Right ventricle myocardium superior (tissue), 1 donor: ENCODE results near the gene CDK19. TPM values are rescaled to one million over a fixed set of nuclear protein-coding genes. Genes with fewer than 3 reads are reported as not detected.
A peak's percentile ranks its signal among the peaks of the same experiment; 100 is the strongest.
"Not testable (repeated sequence)": the region's sequence is repeated elsewhere in the genome, so short reads cannot be mapped to it uniquely, and the experiment has no call there.

Source experiments
- ATAC-seq: fragments of 200-7000 bp; cut with Tn5 transposase; one replicate; pipeline ENCODE4 v1.9.1; 2020; ENCODE audit warnings: mild to moderate bottlenecking; ENCODE audit not compliant: poor library complexity
- DNase-seq: peaks from one replicate; pipeline ENCODE4 v3.0.0-alpha.2; 2020
- intact Hi-C: fragments of 100-400 bp; cut with DNase I; formaldehyde crosslinking; loops from one replicate; pipeline ENCODE4 v1.11.2; 2022
- total RNA-seq: library from RNA; stranded (reverse); fragmentation: NEBNext Ultra II Directional; extraction: Animal tissue kit (Norgen Biotek cat#: 25700); gene quantifications from one replicate; pipeline ENCODE4 v1.2.1, GENCODE V29; 2021
- donor health status: DM: no; HTN: yes; CAD: no; lungs with severe emphysema.

The CDK19 gene
- total RNA-seq, 1 donor from 2014 or later, result 10.4 TPM

DNA sequence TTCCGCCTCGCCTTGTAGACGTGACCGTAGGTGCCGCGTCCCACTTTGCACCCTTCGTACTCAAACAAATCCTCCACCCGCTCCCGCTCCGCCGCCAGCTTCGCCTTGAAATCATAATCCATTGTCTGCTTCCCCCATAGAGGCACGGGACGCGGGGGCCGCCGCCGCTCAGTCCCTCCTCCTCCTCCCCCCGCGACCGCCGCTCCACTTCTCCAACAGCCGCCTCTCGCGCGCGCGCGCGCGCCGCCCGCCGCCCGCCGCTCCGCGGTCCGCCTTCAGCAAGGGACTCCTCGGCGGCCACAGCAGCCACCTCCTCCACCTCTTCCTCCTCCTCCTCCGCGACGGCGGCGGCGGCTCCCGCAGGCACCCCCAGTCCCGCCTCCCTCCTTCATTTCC, 256 bp downstream of the CDK19 start:
- no peak for ATAC-seq
- DNase-seq, result no peak
- intact Hi-C loops, result loop anchor here (2.0 kb wide), 1 partner anchor 60 kb away; the partner anchor contains the start of gene AMD1

DNA sequence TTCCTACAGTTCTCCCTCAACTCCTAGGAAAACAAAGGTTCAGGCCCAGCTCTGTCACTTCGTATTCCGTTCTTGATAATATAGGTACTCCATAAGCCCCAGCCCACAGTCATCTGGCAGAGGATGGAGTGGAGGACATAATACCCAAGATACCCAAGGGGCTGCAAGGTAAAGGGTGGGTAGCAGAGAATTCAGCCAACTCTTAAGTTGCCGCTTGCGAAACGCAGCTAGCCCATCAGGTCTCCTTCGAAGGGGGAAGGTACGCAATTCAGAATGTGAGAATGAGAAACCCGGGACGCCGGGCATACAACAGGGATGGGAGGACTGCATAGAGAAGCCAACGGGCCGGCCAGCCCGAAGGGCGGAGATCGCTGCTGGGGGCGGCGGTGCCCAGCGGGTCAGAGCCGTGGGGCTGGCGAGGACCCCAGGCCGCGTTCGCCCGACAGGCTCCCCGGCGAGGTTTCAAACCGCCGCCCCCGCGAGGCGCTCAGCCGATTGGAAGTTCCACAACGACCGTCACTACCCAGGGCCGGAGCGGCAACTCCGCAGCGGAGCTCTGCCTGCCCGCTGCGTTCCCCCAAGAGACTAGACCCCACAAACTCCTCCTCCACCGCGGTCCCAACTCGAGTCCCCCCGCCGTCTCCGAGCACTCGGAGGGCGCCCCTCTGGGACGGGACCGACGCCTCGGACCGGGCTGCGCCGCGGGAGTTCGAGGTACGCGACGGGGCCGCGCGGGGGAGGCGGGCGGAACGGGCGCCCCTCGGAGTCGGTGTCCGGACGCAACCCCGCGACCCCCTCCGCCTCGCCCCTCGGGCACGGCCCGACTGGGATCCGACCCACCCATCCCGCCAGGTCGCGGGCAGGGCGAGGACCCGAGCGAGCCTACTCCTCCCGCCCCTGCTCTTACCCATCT, 911 bp downstream of the CDK19 start:
- DNase-seq (peak; percentile 69), ATAC-seq (peak; percentile 32)
- intact Hi-C loops, result loop anchor here (2.0 kb wide), 1 partner anchor 60 kb away; the partner anchor contains the start of gene AMD1

DNA sequence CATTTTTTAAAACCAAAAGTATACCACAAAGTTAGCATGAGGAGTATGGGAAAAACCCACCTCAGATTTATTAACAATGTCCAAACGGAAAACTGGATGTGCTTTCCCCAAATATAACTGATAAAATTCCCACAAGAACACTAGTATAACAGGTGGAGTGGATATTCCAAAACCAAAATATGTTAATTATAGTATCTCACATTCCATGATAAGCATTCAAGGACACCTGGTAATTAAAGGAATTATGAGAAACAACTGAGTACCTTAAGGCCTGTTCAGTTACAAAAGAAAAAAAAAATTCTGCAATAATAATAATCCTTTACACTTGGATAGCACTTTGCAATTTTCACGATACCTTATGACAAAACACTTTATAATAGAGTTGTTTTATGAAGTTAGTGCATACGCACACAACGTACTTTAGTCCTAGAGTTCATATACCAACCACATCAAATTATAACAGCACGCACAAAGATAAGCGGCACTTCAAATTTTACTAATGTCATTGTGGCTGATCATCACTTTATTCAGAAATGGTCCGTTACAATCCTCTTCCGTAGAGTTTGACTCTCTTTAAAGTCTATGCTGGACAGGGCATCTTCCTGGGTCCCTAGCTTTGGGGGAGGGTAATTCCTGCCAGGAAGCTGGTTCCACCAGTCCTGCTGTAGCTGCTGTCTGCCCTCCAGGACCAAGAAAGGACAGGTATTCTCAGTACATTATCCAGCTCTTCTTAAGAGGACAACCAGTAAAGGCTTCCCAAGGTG, 1.7 kb downstream of the CDK19 start:
- intact Hi-C loops, result loop anchor here (2.0 kb wide), 1 partner anchor 61 kb away; the partner anchor contains the start of gene AMD1
- DNase-seq (no peak), ATAC-seq (no peak)

DNA sequence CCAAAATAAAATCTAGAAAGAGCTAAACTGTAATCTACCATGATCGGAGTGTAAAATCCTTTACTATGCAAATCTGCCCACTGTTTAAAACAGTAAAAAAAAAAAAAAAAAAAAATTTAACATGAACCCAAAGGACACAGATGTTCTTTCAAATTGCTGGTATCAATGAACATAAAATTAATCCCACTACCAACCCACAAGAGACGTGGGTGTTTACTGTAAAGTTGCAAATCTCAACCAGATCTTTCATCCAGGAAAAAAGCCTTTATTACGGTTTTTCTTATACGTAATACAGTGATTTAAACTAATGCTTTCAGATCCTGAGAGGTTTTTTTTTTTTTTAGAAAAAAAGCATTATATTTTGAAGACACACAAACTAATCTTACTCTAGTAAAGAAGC, 2.5 kb downstream of the CDK19 start:
- ATAC-seq (no peak), DNase-seq (no peak)
- intact Hi-C loops, result no loop called here

DNA sequence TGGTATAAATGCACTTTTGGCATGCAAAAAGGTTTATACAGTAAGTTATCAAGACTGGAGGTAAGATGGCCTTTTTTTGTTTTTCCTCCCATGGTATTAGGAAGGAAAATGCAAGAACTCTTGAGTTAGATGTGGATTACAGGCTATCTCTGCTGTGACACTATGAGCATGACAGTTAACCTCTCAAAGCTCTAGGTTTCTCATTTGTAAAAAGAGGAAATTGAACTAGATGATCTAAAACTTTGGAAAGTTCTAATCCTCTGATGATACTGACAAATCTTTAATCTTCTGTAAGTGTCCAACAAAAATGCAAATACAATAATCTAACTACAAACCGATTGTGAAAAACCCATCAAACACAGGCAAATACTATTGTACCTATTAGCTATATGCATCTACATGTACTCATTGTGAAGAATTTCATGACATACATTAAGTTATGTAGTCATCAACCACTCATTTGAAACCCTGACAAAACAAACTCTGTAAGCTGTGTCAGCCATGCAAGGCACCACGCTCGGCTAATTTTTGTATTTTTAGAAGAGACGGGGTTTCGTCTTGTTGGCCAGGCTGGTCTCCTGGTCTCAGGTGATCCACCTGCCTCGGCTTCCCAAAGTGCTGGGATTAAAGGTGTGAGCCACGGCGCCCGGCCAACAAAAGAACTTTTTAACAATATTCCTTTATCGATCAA, 4.2 kb downstream of the CDK19 start:
- ATAC-seq (no peak), DNase-seq (no peak)
- intact Hi-C loops, result no loop called here

DNA sequence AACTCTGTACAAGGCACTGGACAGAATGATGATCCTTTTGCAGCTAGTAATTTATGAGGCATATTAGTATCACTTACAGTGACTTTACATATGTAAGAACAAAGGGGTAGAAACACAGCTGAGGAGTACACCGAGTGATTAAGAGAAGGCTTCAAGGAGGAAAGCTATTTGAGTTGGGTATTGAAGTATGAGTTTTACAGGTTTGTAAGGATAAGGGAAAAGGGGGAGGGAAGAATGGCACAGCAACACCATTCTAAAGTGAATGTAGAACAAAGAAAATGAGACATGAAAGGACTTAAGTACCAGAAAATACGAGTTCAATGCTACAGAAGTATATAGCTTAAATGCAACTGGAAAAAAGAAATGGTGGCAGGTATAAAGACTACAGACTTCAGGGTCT, 5.5 kb downstream of the CDK19 start:
- intact Hi-C loops, result no loop called here
- ATAC-seq (no peak), DNase-seq (no peak)

DNA sequence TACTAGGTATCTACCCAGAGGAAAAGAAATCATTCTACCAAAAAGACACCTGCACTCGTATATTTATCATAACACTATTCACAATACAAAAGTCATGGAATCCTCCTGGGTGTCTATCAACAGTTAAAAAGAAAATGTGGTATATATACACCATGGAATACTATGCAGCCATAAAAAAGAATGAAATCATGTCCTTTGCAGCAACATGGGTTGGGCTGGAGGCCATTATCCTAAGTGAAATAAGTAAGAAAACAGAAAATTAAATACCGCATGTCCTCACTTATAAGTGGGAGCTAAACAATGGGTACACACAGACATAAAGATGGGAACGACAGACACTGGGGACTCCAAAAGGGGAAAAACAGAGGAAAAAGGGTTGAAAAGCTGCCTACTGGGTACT, 13.1 kb downstream of the CDK19 start:
- DNase-seq, intact Hi-C loops, ATAC-seq: not testable (repeated sequence)

DNA sequence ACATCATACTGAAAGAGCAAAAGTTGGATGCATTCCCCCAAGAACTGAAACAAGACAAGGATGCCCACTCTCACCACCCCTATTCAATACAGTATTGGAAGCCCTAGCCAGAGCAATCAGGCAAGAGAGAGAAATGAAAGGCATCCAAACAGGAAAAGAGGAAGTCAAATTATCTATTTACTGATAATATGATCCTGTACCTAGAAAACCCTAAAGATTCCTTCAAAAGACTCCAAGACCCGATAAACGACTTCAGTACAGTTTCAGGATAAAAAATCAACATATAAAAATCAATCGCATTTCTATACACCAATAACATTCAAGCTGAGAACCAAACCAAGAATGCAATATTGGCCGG, 14.5 kb downstream of the CDK19 start:
- ATAC-seq (no peak), DNase-seq (no peak)
- intact Hi-C loops, result no loop called here

DNA sequence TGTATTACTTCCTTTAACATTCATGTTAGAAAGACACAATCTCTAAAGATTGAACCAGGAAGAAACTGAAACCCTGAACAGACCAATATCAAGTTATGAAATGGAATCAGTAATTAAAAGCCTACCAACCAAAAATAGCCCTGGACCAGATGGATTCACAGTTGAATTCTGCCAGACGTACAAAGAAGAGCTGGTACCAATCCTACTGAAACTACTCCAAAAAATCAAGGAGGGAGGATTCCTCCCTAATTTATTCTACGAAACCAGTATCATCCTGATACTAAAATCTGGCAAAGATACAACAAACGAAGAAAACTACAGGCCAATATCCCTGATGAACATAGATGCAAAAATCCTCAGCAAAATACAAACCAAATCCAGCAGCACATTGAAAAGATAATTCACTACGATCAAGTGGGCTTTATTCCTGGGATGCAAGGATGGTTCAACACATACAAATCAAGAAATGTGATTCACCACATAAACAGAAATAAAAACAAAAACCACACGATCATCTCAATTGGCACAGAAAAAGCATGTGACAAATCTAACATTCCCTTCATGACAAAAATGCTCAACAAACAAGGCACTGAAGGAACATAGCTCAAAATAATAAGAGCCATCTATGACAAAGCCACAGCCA, 15.0 kb downstream of the CDK19 start:
- intact Hi-C loops, result no loop called here
- no peak for DNase-seq
- no peak for ATAC-seq

DNA sequence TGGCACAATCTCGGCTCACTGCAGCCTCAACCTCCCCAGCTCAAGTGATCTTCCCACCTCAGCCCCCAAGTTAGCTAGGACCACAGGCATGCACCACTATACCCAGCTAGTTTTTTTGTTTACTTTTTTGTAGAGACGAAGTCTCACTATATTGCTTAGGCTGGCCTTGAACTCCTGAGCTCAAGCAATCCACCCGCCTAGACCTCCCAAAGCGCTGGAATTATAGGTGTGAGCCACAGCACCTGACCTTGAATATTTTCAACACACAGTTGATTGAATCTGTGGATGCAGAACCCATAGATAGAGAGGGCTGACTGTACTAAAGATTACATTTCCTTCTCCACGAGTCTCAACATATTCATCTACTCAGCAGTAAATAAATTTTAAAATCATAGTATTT, 15.6 kb downstream of the CDK19 start:
- intact Hi-C loops, result no loop called here
- ATAC-seq (no peak), DNase-seq (no peak)

DNA sequence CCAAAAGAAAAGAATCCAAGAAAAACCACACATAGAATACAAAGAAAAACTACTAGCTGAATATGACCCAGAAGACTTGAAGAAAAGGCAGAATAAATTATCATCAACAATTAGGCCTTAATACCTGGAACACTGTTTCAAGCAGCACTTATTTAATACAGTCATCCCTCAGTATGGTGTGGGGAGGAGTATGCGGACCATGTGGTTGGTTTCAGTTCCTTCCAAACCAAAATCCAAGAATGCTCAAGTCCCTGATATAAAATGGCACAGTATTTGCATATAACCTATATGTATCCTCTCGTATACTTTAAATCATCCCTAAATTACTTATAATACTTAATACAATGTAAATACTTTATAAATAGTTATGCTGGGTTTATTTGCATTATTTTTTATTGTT, 16.1 kb downstream of the CDK19 start:
- no peak for DNase-seq
- no peak for ATAC-seq
- intact Hi-C loops, result no loop called here

DNA sequence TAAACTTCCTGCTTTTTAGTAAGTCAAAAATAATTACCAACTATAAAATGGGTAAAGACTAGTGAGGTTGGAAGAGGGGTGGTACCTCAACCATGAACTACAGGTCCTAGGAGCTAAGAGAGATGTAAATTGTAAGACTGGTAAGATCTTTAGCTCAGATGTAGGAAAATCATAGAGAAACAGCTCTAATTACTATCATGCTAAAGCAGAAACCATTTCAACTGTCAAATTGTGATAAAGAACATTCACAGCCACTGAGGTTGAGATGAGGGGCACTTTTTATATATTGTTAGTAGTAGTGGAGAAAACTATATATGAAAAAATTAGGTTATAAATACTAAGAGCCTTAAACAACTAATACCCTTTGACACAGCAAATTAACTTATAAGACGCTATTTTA, 20.0 kb downstream of the CDK19 start:
- DNase-seq (no peak), ATAC-seq (no peak)
- intact Hi-C loops, result no loop called here

DNA sequence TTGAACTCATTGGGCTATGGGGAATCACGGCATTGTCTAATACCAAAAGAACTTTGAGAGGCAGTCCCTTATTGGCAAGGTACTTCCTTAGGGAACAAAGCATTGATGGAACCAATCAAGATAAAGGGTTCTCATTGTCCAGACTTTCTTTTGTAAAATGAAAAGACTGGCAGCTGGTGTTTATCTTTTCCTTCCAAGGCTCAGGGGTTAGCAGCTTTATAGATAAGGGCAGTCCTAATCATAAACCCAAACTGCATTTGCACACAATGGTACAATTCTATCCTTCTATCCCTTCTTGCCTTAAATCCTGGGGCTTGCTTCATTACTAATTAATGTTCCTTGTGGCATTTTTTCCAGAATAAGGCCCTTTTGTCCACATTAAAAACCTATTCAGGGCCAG, 28.6 kb downstream of the CDK19 start:
- intact Hi-C loops, result no loop called here
- ATAC-seq, result no peak

DNA sequence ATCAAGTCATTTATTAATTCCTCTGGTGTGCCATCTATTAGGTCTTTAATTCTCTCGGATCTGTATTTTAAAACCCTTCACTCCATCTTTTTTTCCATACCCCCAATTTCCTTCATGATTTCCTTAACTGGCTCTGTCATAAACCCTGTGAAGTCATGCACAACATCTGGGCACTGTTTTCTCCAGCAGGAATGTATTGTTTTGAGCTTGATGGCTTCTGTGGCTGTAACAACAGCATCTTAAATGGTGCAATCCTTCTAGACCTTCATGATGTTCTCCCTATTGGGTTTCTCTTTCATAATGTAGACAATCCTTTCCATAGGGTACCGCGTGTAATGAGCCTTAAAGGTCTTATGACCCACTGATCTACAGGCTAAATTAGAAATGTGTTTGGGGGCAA, 29.0 kb downstream of the CDK19 start:
- ATAC-seq (no peak), DNase-seq (no peak)
- intact Hi-C loops, result no loop called here

More for the DNA sequence above, 28.6 kb downstream of the CDK19 start:
- no peak for DNase-seq

DNA sequence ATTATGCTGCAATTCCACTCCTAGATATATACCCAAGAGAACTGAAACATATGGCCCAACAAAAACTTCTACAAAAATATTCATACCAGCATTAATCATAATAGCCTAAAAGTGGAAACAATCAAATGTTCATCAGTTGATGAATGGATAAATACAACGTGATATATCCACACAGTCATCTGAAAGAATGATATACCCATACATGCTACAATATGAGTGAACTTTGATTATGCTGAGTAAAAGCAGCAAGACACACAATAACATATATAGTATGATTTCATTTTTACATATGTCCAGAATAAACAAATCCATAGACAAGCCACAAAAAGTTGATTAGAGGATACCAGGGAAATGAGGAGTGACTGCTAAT, 30.7 kb downstream of the CDK19 start:
- no peak for ATAC-seq
- intact Hi-C loops, result no loop called here
- DNase-seq, result no peak

DNA sequence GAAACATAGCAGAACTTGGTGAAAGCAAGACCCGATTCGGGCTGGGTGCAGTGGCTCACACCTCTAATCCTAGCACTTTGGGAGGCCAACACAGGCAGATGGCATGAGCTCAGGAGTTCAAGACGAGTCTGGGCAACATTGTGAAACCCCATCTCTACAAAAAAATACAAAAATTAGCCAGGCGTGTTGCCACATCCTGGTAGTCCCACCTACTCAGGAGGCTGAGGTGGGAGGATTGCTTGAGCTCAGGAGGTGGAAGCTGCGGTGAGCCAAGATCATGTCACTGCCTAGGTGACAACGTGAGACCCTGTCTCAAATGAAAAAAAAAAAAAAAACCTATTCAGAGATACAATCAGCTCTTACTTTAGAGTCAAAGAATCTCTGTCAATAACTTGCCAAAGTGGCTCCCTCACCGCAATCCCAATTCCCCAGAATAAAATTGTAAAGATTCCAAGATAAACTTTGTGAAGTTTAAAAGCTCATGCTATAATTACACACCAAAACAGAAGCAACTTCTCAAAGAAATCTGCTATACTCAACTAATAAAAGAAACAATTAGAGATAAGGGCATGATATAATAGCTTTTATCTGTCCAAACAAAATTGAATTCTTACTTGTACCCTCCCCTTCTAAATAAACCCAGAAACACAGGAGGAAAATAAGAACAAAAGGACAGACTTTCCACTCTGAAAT, 33.6 kb downstream of the CDK19 start:
- intact Hi-C loops, result no loop called here

DNA sequence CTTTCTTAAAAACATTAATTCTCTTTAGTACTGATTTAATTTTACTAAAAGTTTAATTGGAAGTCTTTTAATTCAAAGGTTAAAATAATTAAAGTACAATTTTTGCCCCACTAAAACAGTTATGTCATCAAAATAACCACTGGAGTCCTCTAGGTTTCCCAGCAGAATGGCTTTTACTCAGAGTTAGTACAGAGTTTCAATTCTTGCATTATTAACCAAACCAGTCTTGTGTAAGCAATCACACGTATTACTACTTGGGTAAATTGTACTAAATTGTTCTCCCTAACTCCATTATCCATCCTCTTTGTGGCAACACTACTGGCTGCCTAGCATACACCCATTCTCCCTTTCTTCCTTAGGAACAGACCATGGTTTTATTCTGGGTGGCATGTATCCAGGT, 36.9 kb downstream of the CDK19 start:
- ATAC-seq, result no peak
- intact Hi-C loops, result no loop called here

More for the DNA sequence above, 33.6 kb downstream of the CDK19 start:
- ATAC-seq, result no peak
- no peak for DNase-seq

DNA sequence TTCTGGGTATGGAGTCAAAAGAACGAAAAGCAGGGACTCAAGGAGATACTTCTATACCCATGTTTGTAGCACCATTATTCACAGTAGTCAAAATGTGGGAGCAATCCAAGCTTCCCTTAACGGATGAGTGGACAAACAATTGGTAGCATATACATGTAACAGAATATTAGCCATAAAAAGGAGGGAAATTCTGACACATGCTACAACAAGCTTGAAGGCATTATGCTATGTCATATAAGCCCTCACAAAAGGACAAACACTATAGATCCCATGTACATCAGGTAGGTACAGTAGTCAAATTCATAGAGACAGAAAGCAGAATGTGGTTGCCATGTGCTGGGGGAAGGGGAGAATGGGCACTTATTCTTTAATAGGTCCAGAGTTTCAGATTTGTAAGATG, 37.6 kb downstream of the CDK19 start:
- intact Hi-C loops, result no loop called here
- ATAC-seq, result no peak
- DNase-seq, result no peak

More for the DNA sequence above, 36.9 kb downstream of the CDK19 start:
- DNase-seq, result no peak
